ENCODE data around the gene DCC.
"Not testable (repeated sequence)": the region's sequence is repeated elsewhere in the genome, so short reads cannot be mapped to it uniquely, and the experiment has no call there.

The DCC gene

DNA sequence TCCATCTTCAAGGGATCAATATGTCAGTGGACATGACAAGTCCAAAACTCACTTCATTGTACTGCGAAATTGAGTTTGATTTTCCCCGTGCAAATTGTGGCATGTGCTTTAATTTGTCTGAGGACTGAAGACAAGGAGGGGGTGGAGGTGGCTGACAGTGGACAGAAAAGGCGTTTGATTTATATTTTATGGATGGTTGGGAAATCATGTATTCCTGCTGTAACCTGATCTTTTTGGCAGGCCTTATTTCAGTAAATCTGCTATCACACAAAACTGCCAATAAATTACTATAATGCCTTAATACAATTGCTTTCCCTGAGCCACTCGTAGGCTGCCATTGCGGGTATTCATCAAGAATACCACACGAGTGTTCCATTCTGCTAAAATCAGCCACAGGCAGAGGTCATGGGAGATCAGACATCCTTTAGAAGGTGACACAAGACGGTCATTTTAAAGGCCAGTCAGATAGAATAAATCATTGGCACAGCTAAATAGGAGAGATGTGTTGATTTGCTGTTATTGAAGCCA, 1164.0 kb downstream of the DCC start:
- DNase-seq (ENCODE audit: low spot score): no peak

- no peak for DNase-seq (ENCODE audit: low spot score)
These were observed 1168.5 kb downstream of the DCC start for GRCh38 chr18:53508529-53508928.

DNA sequence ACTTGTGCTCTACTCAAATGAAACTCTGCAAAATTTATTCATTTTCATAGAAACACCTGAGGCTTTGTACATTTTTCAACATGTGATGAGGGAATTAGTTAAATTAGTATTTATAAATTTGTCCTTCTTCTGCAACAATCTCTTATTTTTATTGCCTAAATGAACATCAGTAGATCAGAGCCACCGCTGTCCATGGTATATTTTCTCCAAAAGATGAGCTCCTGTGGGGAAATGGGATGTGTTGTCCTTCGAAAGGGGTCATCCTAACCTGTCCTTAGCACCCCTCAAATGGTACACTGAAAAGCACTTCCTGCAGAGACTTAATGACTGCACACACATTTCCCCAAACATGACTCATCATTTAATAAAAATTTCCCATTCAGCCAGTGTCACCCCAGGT, 1169.9 kb downstream of the DCC start:
- DNase-seq (ENCODE audit: low spot score): no peak

DNA sequence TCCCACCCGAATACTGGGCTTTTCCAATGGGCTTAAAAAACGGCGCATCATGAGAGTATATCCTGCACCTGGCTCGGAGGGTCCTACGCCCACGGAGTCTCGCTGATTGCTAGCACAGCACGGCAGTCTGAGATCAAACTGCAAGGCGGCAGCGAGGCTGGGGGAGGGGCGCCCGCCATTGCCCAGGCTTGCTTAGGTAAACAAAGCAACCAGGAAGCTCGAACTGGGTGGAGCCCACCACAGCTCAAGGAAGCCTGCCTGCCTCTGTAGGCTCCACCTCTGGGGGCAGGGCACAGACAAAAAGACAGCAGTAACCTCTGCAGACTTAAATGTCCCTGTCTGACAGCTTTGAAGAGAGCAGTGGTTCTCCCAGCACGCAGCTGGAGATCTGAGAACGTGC, 1171.7 kb downstream of the DCC start:
- not testable (repeated sequence) for DNase-seq (ENCODE audit: low spot score)

DNA sequence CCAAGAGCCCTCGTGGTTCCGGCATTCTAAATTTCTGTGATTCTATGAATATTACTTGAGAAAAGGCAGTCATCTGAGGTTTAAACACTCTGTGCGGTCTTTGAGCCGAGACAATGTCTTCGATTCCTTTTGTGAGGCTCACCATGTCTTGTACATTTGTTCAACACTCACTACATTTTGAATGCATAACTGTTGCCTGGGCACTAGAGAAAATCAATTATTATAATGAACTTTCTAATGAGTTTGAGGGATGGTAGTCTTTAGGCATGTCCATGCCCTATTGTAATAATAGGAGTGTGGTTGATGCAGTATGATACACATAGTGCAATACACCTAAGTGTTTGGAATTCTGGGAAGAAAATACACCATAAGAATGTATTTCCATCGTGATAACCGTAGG, 1181.1 kb downstream of the DCC start:
- DNase-seq (ENCODE audit: low spot score): no peak

GRCh38 chr18:53526101-53526870, 1186.3 kb downstream of the DCC start:
- no peak for DNase-seq (ENCODE audit: low spot score)

DNA sequence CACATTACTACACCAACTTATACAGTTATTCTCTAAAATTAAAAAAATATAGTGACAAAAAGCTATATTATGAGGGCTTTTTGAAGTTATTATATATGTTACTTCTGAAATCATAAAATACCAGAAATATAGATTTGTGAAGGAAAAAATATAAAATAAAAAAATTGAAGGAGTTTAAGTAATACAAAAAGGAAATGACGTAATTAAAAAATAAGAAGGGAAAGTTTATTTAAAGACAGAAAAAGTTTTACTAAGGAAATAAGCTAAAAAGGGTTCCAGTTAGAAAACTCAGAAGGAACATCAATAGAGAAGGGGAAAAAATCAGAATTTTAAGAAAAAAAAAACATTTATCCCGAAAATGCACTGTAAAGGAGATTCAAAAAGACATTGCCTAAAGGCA, 1187.4 kb downstream of the DCC start:
- DNase-seq (ENCODE audit: low spot score): no peak

- DNase-seq (ENCODE audit: low spot score): no peak
These were observed 1191.2 kb downstream of the DCC start for GRCh38 chr18:53531187-53531586.

DNA sequence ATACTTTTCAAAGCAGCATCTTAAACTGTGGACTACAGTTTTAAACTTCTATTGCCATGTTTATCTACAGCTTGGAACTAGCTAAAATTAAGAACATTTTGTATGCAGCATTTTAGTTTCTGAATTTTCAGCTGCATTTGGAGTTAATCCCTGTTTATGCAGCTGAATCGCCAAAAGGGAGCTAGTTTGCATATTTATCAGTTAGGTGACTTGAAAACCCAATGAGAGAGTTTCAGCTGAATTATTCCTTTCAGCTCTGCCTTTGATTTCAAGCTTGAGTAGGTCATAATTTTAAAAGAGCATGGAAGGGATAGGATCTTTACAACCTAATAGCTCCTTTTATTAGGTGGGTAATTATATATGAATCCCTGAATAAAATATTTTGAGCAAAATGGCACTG, 1191.9 kb downstream of the DCC start:
- DNase-seq (ENCODE audit: low spot score): no peak

- no peak for DNase-seq (ENCODE audit: low spot score)
These were observed 1194.2 kb downstream of the DCC start for GRCh38 chr18:53534203-53534602.

- no peak for DNase-seq (ENCODE audit: low spot score)
These were observed 1194.7 kb downstream of the DCC start for GRCh38 chr18:53534695-53535094.

- DNase-seq (ENCODE audit: low spot score): no peak
These were observed 1196.9 kb downstream of the DCC start for GRCh38 chr18:53536908-53537307.

DNA sequence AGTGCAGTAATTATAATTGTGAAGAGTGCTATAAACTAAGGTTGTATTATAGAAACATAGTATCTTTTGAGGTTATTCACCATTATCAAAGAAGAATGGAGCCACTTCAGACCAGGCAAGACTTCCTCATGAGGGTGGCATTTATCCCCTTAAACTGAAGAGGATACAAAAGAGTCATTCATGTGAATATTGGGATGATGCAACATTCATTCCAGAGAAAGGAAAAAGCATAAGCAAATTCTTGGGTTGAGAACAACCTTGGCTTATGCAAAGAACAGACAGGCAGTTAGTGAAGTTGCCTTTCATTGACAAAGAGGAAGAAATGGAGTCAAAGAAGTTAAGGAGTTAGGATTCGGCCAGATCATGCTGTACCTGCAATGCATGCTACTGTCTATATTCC, 1201.9 kb downstream of the DCC start:
- DNase-seq (ENCODE audit: low spot score): no peak

DNA sequence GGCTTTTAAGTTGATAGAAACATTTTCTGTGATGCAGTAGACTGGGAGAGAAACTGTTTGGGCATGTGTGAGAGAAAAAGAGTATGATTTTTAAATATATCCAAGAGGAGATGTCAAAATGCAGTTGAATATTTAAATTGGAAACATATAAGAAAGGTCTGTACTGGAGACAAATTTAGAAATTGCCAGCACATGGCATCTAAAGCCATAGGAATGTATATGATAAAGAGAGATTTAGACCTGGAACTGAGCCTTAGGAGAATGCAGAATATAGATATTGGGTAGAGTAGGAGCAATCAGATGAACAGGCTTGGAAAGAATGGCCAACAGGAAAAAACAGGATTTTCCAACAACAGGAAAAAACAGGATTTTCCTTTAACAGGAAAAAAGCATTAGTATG, 1203.7 kb downstream of the DCC start:
- DNase-seq (ENCODE audit: low spot score): no peak

DNA sequence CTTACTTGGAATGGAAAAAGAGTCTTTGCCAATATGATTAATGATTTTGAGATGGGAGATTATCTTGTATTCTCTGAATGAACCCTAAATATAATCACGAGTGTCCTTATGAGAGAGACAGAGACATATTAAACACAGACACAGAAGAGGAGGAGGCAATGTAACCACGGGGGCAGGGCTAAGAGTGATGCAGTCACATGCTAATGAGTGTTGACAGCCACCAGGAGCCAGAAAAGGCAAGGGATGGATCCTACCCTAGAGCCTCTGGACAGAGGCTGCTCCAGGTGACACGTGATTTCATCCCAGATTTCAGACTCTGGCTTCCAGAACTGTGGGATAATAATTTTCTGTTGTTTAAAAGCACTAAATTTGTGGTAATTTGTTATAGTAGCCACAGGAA, 1204.9 kb downstream of the DCC start:
- no peak for DNase-seq (ENCODE audit: low spot score)

- DNase-seq (ENCODE audit: low spot score): no peak
These were observed 1212.0 kb downstream of the DCC start for GRCh38 chr18:53551868-53552426.

DNA sequence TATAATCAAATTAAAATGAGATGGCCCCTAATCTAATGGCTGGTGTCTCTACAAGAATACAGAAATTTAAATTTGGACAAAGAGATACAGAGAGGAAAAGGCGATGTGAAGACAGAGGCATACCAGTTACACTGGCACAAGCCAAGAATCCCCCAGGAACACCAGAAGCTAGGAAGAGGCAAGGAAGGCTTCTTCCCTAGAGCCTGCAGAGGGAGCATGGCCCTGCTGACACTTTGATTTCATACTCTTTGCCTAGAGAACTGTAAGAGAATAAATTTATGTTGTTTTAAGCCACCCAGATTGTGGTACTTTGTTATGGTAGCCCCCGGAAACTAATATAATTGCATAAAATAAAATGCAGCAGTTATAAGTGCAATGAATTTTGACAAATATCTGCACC, 1213.0 kb downstream of the DCC start:
- no peak for DNase-seq (ENCODE audit: low spot score)

GRCh38 chr18:53556450-53556849, 1216.5 kb downstream of the DCC start:
- no peak for DNase-seq (ENCODE audit: low spot score)

DNA sequence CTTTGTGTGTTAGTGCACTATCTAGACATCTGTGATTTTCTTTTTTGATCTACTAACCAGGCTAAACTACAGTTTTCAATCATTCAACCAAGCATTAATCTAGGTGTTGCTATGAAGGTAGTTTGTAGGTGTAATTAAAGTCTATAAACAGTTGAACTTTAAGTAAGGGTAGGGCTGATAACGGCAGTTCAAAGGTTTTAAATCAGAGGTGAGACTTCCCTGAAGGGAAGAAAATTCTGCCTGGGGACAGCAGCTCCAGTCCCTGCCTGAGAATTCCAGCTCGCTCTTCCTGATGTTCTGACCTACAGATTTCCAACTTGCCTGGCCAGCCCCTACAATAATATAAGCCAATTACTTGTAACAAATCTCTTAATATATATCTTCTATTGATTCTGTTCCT, 1220.5 kb downstream of the DCC start:
- no peak for DNase-seq (ENCODE audit: low spot score)

DNA sequence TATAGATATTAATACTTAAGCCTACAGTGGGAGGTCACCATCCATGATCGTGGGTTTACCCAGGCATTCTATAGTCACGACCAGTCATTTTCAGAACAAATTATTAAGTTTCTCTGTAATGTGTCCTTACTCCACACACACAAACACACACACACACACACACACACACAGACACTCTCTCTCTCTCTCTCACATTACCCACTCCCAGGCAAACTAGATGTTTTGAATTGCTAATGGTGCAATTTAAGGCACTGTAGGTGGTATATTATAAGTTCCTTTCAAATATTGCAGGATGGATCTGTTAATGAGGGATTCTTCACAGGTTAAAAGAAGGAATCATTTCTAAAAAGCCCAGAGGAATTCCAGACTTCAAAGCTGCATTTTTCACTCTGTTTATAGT, 1226.6 kb downstream of the DCC start:
- no peak for DNase-seq (ENCODE audit: low spot score)

DNA sequence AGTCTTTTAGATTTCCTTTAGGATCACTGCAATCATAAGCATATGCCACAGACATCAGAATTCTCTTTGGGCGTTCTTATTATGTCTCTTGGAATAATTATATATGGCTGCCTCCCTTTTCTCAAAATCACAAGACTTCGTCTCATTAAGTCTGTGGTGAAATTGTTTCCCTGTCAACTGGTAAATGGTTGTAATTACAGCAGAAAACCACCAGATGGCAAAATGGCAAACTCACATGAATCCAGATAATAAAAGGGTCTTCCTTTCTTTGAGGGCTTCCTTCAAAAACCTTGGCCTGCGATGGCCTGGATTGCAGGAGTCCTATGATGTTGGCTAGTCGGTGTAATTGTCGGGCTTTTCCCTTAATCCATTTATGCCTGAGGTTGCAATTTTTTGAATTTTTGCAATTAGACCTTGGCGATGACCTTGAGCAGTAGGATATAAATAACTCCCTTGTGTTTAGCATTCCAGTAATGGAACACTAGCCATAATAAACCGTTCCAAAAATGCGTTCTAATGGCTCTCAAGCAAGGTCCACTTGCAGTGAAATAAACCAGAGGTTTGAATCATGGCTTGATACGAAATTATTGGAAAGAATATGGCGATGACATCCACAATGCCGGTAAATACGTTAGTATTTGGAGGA, 1228.1 kb downstream of the DCC start:
- no peak for DNase-seq (ENCODE audit: low spot score)

Measured in CD4-positive, alpha-beta T cell treated with Interleukin-6 at 100 ng/mL for 8 hours (primary cell).